HCT116 (cell line): ENCODE data around the gene DDR2. TPM values are rescaled to one million over a fixed set of nuclear protein-coding genes. Genes with fewer than 3 reads are reported as not detected.

ENCODE experiments used
- ATAC-seq: fragments of 200-7000 bp; cut with Tn5 transposase; 2 replicates; pipeline ENCODE4 v1.9.1; 2020; ENCODE audit warnings: mild to moderate bottlenecking, moderate library complexity
- BruUV-seq: library from RNA; stranded (reverse); fragments of 400-500 nt; replicated peaks from 2 replicates; lab custom pipeline; 2021; lab: Mats Ljungman, UMichigan
- CTCF ChIA-PET: fragments of 300-600 bp; sonication (Branson Sonifier 250); formaldehyde crosslinking; loops from one replicate; lab custom pipeline; 2021; ENCODE audit warnings: antibody characterized with exemption; lab: Charles Lee
- POLR2A ChIA-PET: fragments of 300-600, 350-600 bp; sonication (Branson Sonifier 250); formaldehyde crosslinking; loops from one replicate; lab custom pipeline; 2021; ENCODE audit warnings: antibody characterized with exemption; lab: Charles Lee
- RAD21 ChIA-PET, 2 experiments: fragments of 300-600 bp; sonication (Branson Sonifier 250); formaldehyde crosslinking; loops; one replicate each; lab custom pipeline; 2023; ENCODE audit warnings: low total read pairs in 2 of 2; ENCODE audit not compliant: uncharacterized antibody in 2 of 2, unreplicated experiment in 2 of 2, low non-redundant PET in 1 of 2; lab: Charles Lee
- DNase-seq: peaks from one replicate; pipeline ENCODE4 v3.0.0-alpha.2; 2010; ENCODE audit warnings: low read depth, low spot score
- H2AFZ ChIP-seq: fragments of 200-600 bp; shearing (Covaris generic), sonication (generic); 2 replicates; pipeline ENCODE4 v1.6.1; 2017; ENCODE audit warnings: low read depth, mixed run types, mixed read lengths, antibody characterized with exemption, low read length; ENCODE audit not compliant: poor library complexity, severe bottlenecking
- H3K27ac ChIP-seq: 2 replicates; pipeline ENCODE4 v1.5.1; 2012; ENCODE audit warnings: low read depth, low read length
- H3K27me3 ChIP-seq: fragments of 200-600 bp; sonication (generic); 2 replicates; pipeline ENCODE4 v1.6.1; 2016; ENCODE audit warnings: mixed run types, low read length, mixed read lengths; ENCODE audit not compliant: insufficient read depth
- H3K36me3 ChIP-seq, 2 experiments: fragments of 200-500 bp in 1 of 2; fragments of 200-600 bp in 1 of 2; sonication (Bioruptor generic) in 1 of 2; sonication (generic) in 1 of 2; 2 replicates each; pipeline versions ENCODE4 v1.5.1 to v1.6.1; 2014 to 2016; ENCODE audit warnings: low read length in 2 of 2, inconsistent platforms in 1 of 2, mixed read lengths in 1 of 2, mixed run types in 1 of 2; ENCODE audit not compliant: insufficient read depth in 2 of 2, control insufficient read depth in 1 of 2
- H3K4me1 ChIP-seq, 2 experiments: fragments of 200-600 bp in 1 of 2; sonication (generic) in 1 of 2; 2 replicates each; pipeline versions ENCODE4 v1.5.1 to v1.6.1; 2012 to 2017; ENCODE audit warnings: low read length in 2 of 2, inconsistent platforms in 1 of 2, mild to moderate bottlenecking in 1 of 2, mixed read lengths in 1 of 2, mixed run types in 1 of 2, moderate library complexity in 1 of 2; ENCODE audit not compliant: insufficient read depth in 2 of 2, control insufficient read depth in 1 of 2
- H3K4me2 ChIP-seq: fragments of 200-600 bp; sonication (generic); 2 replicates; pipeline ENCODE4 v1.6.1; 2017; ENCODE audit warnings: mixed run types, low read length, mixed read lengths
- H3K4me3 ChIP-seq, 2 experiments: fragments of 200-600 bp in 1 of 2; sonication (generic) in 1 of 2; replicated peaks in 1 of 2; 2 replicates each; pipeline ENCODE4 v1.5.1; 2011 to 2016; ENCODE audit warnings: low read length in 2 of 2, control low read depth in 1 of 2, low read depth in 1 of 2, mild to moderate bottlenecking in 1 of 2, mixed read lengths in 1 of 2, mixed run types in 1 of 2
- H3K79me2 ChIP-seq: fragments of 200-600 bp; sonication (generic); 2 replicates; pipeline ENCODE4 v1.6.1; 2017; ENCODE audit warnings: mild to moderate bottlenecking, mixed run types, low read length, moderate library complexity, mixed read lengths; ENCODE audit not compliant: insufficient read depth
- H3K9ac ChIP-seq: fragments of 200-600 bp; sonication (generic); 2 replicates; pipeline ENCODE4 v1.6.1; 2016; ENCODE audit warnings: low read length, mixed read lengths
- H3K9me2 ChIP-seq: fragments of 200-600 bp; sonication (generic), shearing (Covaris generic); 2 replicates; pipeline ENCODE4 v1.6.1; 2017; ENCODE audit warnings: mixed run types, mild to moderate bottlenecking, moderate library complexity; ENCODE audit not compliant: insufficient read depth
- H3K9me3 ChIP-seq, 2 experiments: fragments of 200-500 bp in 1 of 2; fragments of 200-600 bp in 1 of 2; sonication (Bioruptor generic) in 1 of 2; sonication (generic) in 1 of 2; 2 replicates each; pipeline ENCODE4 v1.6.1; 2014 to 2017; ENCODE audit warnings: low read length in 2 of 2, mixed read lengths in 2 of 2, inconsistent platforms in 1 of 2, low read depth in 1 of 2, mild to moderate bottlenecking in 1 of 2, mixed run types in 1 of 2, moderate library complexity in 1 of 2; ENCODE audit not compliant: control insufficient read depth in 1 of 2, insufficient read depth in 1 of 2
- H4K20me1 ChIP-seq: fragments of 200-600 bp; sonication (generic), shearing (Covaris generic); 2 replicates; pipeline ENCODE4 v1.6.1; 2017; ENCODE audit warnings: mixed run types, mild to moderate bottlenecking, moderate library complexity; ENCODE audit not compliant: insufficient read depth
- CBX3 ChIP-seq: IDR thresholded peaks from 2 replicates; pipeline ENCODE4 v1.6.1; 2012; ENCODE audit warnings: low read depth
- CEBPB ChIP-seq: IDR thresholded peaks from 2 replicates; pipeline ENCODE4 v1.6.1; 2012; ENCODE audit warnings: low read depth
- ELF1 ChIP-seq: IDR thresholded peaks from 2 replicates; pipeline ENCODE4 v1.6.1; 2012; ENCODE audit warnings: low read depth, borderline replicate concordance
- EZH2phosphoT487 ChIP-seq: fragments of 200-600 bp; IDR thresholded peaks from 2 replicates; pipeline ENCODE4 v1.6.1; 2018; ENCODE audit warnings: antibody characterized with exemption, borderline replicate concordance
- FOSL1 ChIP-seq: IDR thresholded peaks from 2 replicates; pipeline ENCODE4 v1.6.1; 2012; ENCODE audit warnings: low read depth
- JUND ChIP-seq: IDR thresholded peaks from 2 replicates; pipeline ENCODE4 v1.6.1; 2012
- POLR2A ChIP-seq: IDR thresholded peaks from 2 replicates; pipeline ENCODE4 v1.7.0; 2011; ENCODE audit warnings: borderline replicate concordance; ENCODE audit not compliant: insufficient read depth, insufficient read length; ENCODE audit errors: extremely low read depth
- POLR2AphosphoS5 ChIP-seq: IDR thresholded peaks from 2 replicates; pipeline ENCODE4 v1.6.1; 2011; ENCODE audit warnings: mild to moderate bottlenecking, low read depth, low read length, moderate library complexity
- RAD21 ChIP-seq: IDR thresholded peaks from 2 replicates; pipeline ENCODE4 v1.6.1; 2012; ENCODE audit warnings: low read depth, mild to moderate bottlenecking
- SIN3A ChIP-seq: IDR thresholded peaks from 2 replicates; pipeline ENCODE4 v1.6.1; 2012; ENCODE audit warnings: low read depth
- SP1 ChIP-seq: IDR thresholded peaks from 2 replicates; pipeline ENCODE4 v1.6.1; 2012; ENCODE audit warnings: low read depth
- TCF7L2 ChIP-seq: IDR thresholded peaks from 2 replicates; pipeline ENCODE4 v1.7.0; 2011; ENCODE audit warnings: borderline replicate concordance, inconsistent platforms; ENCODE audit not compliant: insufficient read depth, insufficient read length; ENCODE audit errors: extremely low read depth
- YY1 ChIP-seq: IDR thresholded peaks from 2 replicates; pipeline ENCODE4 v1.6.1; 2011; ENCODE audit warnings: low read length, low read depth, moderate library complexity, mild to moderate bottlenecking; ENCODE audit not compliant: insufficient replicate concordance; ENCODE audit errors: extremely low read depth
- ZFX ChIP-seq: fragments of 450-650 bp; IDR thresholded peaks from 2 replicates; pipeline ENCODE4 v1.6.1; 2017
- ZNF274 ChIP-seq: fragments of 200-500 bp; sonication (Bioruptor generic); IDR thresholded peaks from 2 replicates; pipeline ENCODE4 v1.6.1; 2014; ENCODE audit warnings: mild to moderate bottlenecking, low read depth, low read length, inconsistent platforms
- intact Hi-C: fragments of 100-400 bp; cut with micrococcal nuclease; formaldehyde crosslinking; loops from 2 replicates; pipeline ENCODE4 v1.10.0; 2022
- total RNA-seq: library from RNA; stranded (reverse); gene quantifications from one replicate; pipeline ENCODE4 v1.2.1, GENCODE V29; 2021; ENCODE audit not compliant: unreplicated experiment
- TF ChIP-seq, protein P1 (sequence below): IDR thresholded peaks from 2 replicates; pipeline ENCODE4 v1.6.1; 2012

DDR2 gene
- total RNA-seq, 1 experiment from 2014 or later, result 0.84 TPM

DNA sequence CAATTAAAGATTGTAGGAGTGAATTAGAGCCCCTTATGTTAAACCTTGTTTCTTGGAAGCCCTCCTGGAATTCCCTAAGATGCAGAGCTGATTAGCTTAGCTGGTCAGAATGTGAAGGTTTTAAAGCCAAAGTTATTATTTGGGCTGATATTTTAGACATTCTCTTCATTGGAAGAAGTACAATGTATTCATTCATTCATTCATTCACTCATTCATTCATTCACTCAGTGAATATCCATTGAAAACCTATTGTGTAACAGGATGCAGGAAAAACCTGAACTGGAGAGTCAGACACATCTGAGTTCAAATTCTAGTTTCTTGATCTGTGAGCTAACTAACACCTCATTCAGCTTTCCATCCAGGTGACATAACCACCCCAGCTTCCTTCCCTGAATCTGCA is 29.7 kb downstream of the DDR2 start:
- Histone ChIP-seq H3K9me3 (no peaks in the 10 kb centered on the region), H3K4me1 (peaks cover 2 to 11% of the 10 kb centered on the region in 2 experiments; a peak in 1 of 4 replicates), H3K9me2 (no peaks in the 10 kb centered on the region), H2AFZ (no peak overlapping the region), H3K79me2 (no peaks in the 10 kb centered on the region), H4K20me1 (no peaks in the 10 kb centered on the region), H3K27me3 (no peaks in the 10 kb centered on the region), H3K27ac (no peak overlapping the region), H3K4me3 (no peak overlapping the region), H3K4me2 (no peak overlapping the region), H3K36me3 (no peaks in the 10 kb centered on the region), H3K9ac (no peak overlapping the region)
- POLR2A ChIA-PET, result no interaction called here
- intact Hi-C loops, result no loop called here
- DNase-seq, result no peak
- CTCF ChIA-PET, result no interaction called here
- no TSS peak for BruUV-seq
- TF ChIP-seq EZH2phosphoT487 (no peak), TCF7L2 (no peak), RAD21 (no peak), POLR2AphosphoS5 (no peak), POLR2A (no peak), ELF1 (no peak), SIN3A (no peak), YY1 (no peak), SP1 (no peak), CEBPB (no peak), FOSL1 (no peak), ZFX (no peak), JUND (no peak), CBX3 (no peak), ZNF274 (no peak)
- TF ChIP-seq, protein P1, sequence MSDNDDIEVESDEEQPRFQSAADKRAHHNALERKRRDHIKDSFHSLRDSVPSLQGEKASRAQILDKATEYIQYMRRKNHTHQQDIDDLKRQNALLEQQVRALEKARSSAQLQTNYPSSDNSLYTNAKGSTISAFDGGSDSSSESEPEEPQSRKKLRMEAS, result no peak
- RAD21 ChIA-PET, result no interaction called here
- ATAC-seq, result no peak
